ENCODE results near the gene STK10. TPM values are rescaled to one million over a fixed set of nuclear protein-coding genes. Genes with fewer than 3 reads are reported as not detected.

Gene STK10
- total and polyA plus RNA-seq, 9 of the 15 experiments (the other 6 are each of a cell fraction or from before 2014, with no cell fraction given), result 0.30 to 6.7 (median 2.4) TPM

GRCh38 chr5:172164769-172165212 lies 23.2 kb downstream of the STK10 start:
- ATAC-seq, result peak; percentile 19; the same call in 2 of the 3 replicates
- POLR2A ChIA-PET, result interaction anchor here (0.7 to 0.8 kb wide), 3 partner anchors 8 to 94 kb away, joined by 3 to 4 read pairs (median 3); no protein-coding TSS in a partner anchor
- H3K36me3 ChIP-seq (ENCODE audit: control insufficient read depth, insufficient read depth, low read length), result no peaks in the 10 kb centered on the region

More at GRCh38 chr5:172164769-172165212, 23.2 kb downstream of the STK10 start:
- Histone ChIP-seq H3K4me3 (no peak overlapping the region), H3K9me1 (ENCODE audit: control insufficient read depth, insufficient read depth, low read length) (peaks cover 4% of the 10 kb centered on the region), H3K4me2 (ENCODE audit: insufficient read depth, low read length) (no peak overlapping the region), H3K4me1 (replicated peaks in 1 of 2; ENCODE audit: control insufficient read depth in 2 of 2, insufficient read depth in 2 of 2, low read length in 2 of 2) (peaks cover 0 to 10% of the 10 kb centered on the region in 2 experiments; a peak in 2 of 5 replicates), H3K9ac (ENCODE audit: insufficient read depth in 1 of 2, low read depth in 2 of 2, low read length in 2 of 2) (peak overlapping the region in 1 of 2 experiments; percentile 74; a peak in 2 of 4 replicates), H2AFZ (ENCODE audit: low read depth, low read length) (no peak overlapping the region), H4K20me1 (replicated peaks; ENCODE audit: control insufficient read depth, insufficient read depth, low read length) (no peaks in the 10 kb centered on the region), H3K9me3 (replicated peaks; ENCODE audit: control insufficient read depth, insufficient read depth, low read depth, low read length) (no peaks in the 10 kb centered on the region), H3K27me3 (ENCODE audit: control insufficient read depth in 2 of 2, insufficient read depth in 2 of 2, low read length in 2 of 2) (no peaks in the 10 kb centered on the region; a peak in 1 of 5 replicates), H3K27ac (ENCODE audit: extremely low read depth, low read depth, low read length) (no peak overlapping the region), H3K79me2 (ENCODE audit: control insufficient read depth, insufficient read depth, low read length) (no peaks in the 10 kb centered on the region)
- WGBS (ENCODE audit: insufficient coverage, low coverage, missing lambda C conversion rate), result 87% methylated on average over 10 of the region's 13 CpGs
- FAIRE-seq (no peak), DNase-seq (ENCODE audit: extremely low read depth in 1 of 4, low spot score in 3 of 4) (no peak)
- TF ChIP-seq TEAD4 (IDR thresholded peaks at IDR 0.05; ENCODE audit: low read length), result no peak
- no peak for TF ChIP-seq TEAD4 (CRISPR knock-in tag; IDR thresholded peaks at IDR 0.05; ENCODE audit: borderline replicate concordance)
- TF ChIP-seq, protein P1, sequence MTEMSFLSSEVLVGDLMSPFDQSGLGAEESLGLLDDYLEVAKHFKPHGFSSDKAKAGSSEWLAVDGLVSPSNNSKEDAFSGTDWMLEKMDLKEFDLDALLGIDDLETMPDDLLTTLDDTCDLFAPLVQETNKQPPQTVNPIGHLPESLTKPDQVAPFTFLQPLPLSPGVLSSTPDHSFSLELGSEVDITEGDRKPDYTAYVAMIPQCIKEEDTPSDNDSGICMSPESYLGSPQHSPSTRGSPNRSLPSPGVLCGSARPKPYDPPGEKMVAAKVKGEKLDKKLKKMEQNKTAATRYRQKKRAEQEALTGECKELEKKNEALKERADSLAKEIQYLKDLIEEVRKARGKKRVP (CRISPR knock-in tag; IDR thresholded peaks at IDR 0.05), result no peak
- TF ChIP-seq RNF219 (CRISPR knock-in tag; IDR thresholded peaks at IDR 0.05), result no peak
- TF ChIP-seq, protein P2, sequence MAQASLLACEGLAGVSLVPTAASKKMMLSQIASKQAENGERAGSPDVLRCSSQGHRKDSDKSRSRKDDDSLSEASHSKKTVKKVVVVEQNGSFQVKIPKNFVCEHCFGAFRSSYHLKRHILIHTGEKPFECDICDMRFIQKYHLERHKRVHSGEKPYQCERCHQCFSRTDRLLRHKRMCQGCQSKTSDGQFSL (CRISPR knock-in tag; IDR thresholded peaks at IDR 0.05), result no peak
- TF ChIP-seq, protein P2 (tag; IDR thresholded peaks at IDR 0.05), result no peak
- TF ChIP-seq ZBTB49 (CRISPR knock-in tag; IDR thresholded peaks at IDR 0.05; ENCODE audit: borderline replicate concordance), result no peak
- TF ChIP-seq CBX2 (IDR thresholded peaks at IDR 0.05; ENCODE audit: insufficient read depth, low read length, poor library complexity, severe bottlenecking), result no peak
- CTCF ChIA-PET (ENCODE audit: low intra/inter-chr PET ratio), result no interaction called here
- in situ Hi-C loops (cut with MboI), result no loop called here
- no TSS peak for BruUV-seq (replicated peaks)
- intact Hi-C loops (cut with micrococcal nuclease), result no loop called here
